Activated naive CD4-positive, alpha-beta T cell treated with anti-CD3 and anti-CD28 coated beads, Interleukin-2, amount 50 U/mL, for 16 hours (primary cell): ENCODE measurements around the gene IZUMO4.
"Not testable (repeated sequence)": the region's sequence is repeated elsewhere in the genome, so short reads cannot be mapped to it uniquely, and the experiment has no call there.

Experiments
- DNase-seq: peaks from one replicate; pipeline ENCODE4 v3.0.0-alpha.2; 2020

The IZUMO4 gene

GRCh38 chr19:2110822-2111221 lies 14.1 kb downstream of the IZUMO4 start:
- DNase-seq: no peak

- no peak for DNase-seq
These were observed 14.7 kb downstream of the IZUMO4 start for GRCh38 chr19:2111425-2111824.

GRCh38 chr19:2111886-2112285 lies 15.2 kb downstream of the IZUMO4 start:
- no peak for DNase-seq

GRCh38 chr19:2112516-2113320 lies 16.0 kb downstream of the IZUMO4 start:
- DNase-seq: no peak

- DNase-seq: no peak
These were observed 16.9 kb downstream of the IZUMO4 start for GRCh38 chr19:2113439-2114211.

- no peak for DNase-seq
These were observed 17.5 kb downstream of the IZUMO4 start for GRCh38 chr19:2114218-2114617.

GRCh38 chr19:2114821-2115220 lies 18.1 kb downstream of the IZUMO4 start:
- no peak for DNase-seq

- DNase-seq: no peak
These were observed 18.6 kb downstream of the IZUMO4 start for GRCh38 chr19:2115324-2115723.

- DNase-seq: no peak
These were observed 19.3 kb downstream of the IZUMO4 start for GRCh38 chr19:2115911-2116426.

GRCh38 chr19:2116507-2116906 lies 19.8 kb downstream of the IZUMO4 start:
- no peak for DNase-seq

GRCh38 chr19:2117215-2117960 lies 20.7 kb downstream of the IZUMO4 start:
- DNase-seq: no peak

GRCh38 chr19:2118438-2118837 lies 21.7 kb downstream of the IZUMO4 start:
- no peak for DNase-seq

GRCh38 chr19:2119921-2120785 lies 23.4 kb downstream of the IZUMO4 start:
- DNase-seq: no peak

- DNase-seq: no peak
These were observed 24.1 kb downstream of the IZUMO4 start for GRCh38 chr19:2120821-2121220.

- DNase-seq: no peak
These were observed 24.8 kb downstream of the IZUMO4 start for GRCh38 chr19:2121416-2122051.

GRCh38 chr19:2122251-2122650 lies 25.5 kb downstream of the IZUMO4 start:
- no peak for DNase-seq

GRCh38 chr19:2122982-2123381 lies 26.3 kb downstream of the IZUMO4 start:
- no peak for DNase-seq

GRCh38 chr19:2123682-2124387 lies 27.1 kb downstream of the IZUMO4 start:
- no peak for DNase-seq

GRCh38 chr19:2126879-2127518 lies 30.3 kb downstream of the IZUMO4 start:
- DNase-seq: no peak

- DNase-seq: no peak
These were observed 31.0 kb downstream of the IZUMO4 start for GRCh38 chr19:2127758-2128157.

GRCh38 chr19:2128252-2128651 lies 31.5 kb downstream of the IZUMO4 start:
- not testable (repeated sequence) for DNase-seq
